IMR-90 (cell line): ENCODE results near the gene ADCY1.

Experiments
- BHLHE40 ChIP-seq: fragments of 150-350 bp; IDR thresholded peaks from 2 replicates; pipeline ENCODE4 v1.6.1; 2016; ENCODE audit warnings: mild to moderate bottlenecking, low read depth, low read length
- CTCF ChIP-seq: conservative IDR thresholded peaks from 2 replicates; pipeline ENCODE4 v1.5.1; 2012; ENCODE audit warnings: mild to moderate bottlenecking, low read depth, low read length, improper control_type of control experiment
- MAFK ChIP-seq: IDR thresholded peaks from 2 replicates; pipeline ENCODE4 v1.6.1; 2012; ENCODE audit warnings: low read depth, low read length, improper control_type of control experiment
- POLR2A ChIP-seq: IDR thresholded peaks from 2 replicates; pipeline ENCODE4 v1.6.1; 2012; ENCODE audit warnings: mild to moderate bottlenecking, low read depth, low read length
- RAD21 ChIP-seq: IDR thresholded peaks from 2 replicates; pipeline ENCODE4 v1.6.1; 2012; ENCODE audit warnings: low read length, improper control_type of control experiment
- SMC3 ChIP-seq: fragments of 150-350 bp; IDR thresholded peaks from 2 replicates; pipeline ENCODE4 v1.6.1; 2016; ENCODE audit warnings: low read depth, mild to moderate bottlenecking, antibody characterized with exemption, low read length, moderate library complexity
- TF ChIP-seq, protein P1 (sequence below): fragments of 150-350 bp; IDR thresholded peaks from 2 replicates; pipeline ENCODE4 v1.6.1; 2016; ENCODE audit warnings: low read depth, mild to moderate bottlenecking, low read length, moderate library complexity, borderline replicate concordance

GRCh38 chr7:45594745-45595535 is 20.8 kb downstream of the ADCY1 start:
- TF ChIP-seq CTCF (no peak), BHLHE40 (no peak), SMC3 (no peak), POLR2A (no peak), MAFK (no peak), RAD21 (no peak)
- TF ChIP-seq, protein P1, sequence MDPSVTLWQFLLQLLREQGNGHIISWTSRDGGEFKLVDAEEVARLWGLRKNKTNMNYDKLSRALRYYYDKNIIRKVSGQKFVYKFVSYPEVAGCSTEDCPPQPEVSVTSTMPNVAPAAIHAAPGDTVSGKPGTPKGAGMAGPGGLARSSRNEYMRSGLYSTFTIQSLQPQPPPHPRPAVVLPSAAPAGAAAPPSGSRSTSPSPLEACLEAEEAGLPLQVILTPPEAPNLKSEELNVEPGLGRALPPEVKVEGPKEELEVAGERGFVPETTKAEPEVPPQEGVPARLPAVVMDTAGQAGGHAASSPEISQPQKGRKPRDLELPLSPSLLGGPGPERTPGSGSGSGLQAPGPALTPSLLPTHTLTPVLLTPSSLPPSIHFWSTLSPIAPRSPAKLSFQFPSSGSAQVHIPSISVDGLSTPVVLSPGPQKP, result no peak
